K562 (cell line): Measurements from ENCODE around the gene PPM1L. TPM values are rescaled to one million over a fixed set of nuclear protein-coding genes. Genes with fewer than 3 reads are reported as not detected.

ENCODE experiments used
- ATAC-seq: fragments of 200-7000 bp; cut with Tn5 transposase; 3 replicates; pipeline ENCODE4 v1.9.1; 2020; ENCODE audit warnings: moderate library complexity
- BruUV-seq: library from RNA; stranded (reverse); fragments of 400-500 nt; replicated peaks from 2 replicates; lab custom pipeline; 2021; lab: Mats Ljungman, UMichigan
- CTCF ChIA-PET: fragments of 300-600 bp; formaldehyde crosslinking; extraction: SDS; loops from one replicate; lab custom pipeline; 2021; ENCODE audit warnings: low intra/inter-chr PET ratio; lab: Yijun Ruan, JAX
- POLR2A ChIA-PET: fragments of 300-600, 350-650 bp; sonication (Branson Sonifier 250); formaldehyde crosslinking; extraction: SDS; loops from one replicate; lab custom pipeline; 2021; ENCODE audit warnings: antibody characterized with exemption, inconsistent platforms; lab: Yijun Ruan, JAX
- DNase-seq, 4 experiments: peaks; one replicate each; pipeline versions ENCODE4 v3.0.0 to v3.0.0-alpha.2; 2011 to 2018; ENCODE audit warnings: low spot score in 3 of 4, mixed read lengths in 3 of 4; ENCODE audit errors: extremely low read depth in 1 of 4
- FAIRE-seq: peaks from 2 replicates; lab custom pipeline; 2011; peaks lifted over from hg19 to GRCh38; lab: Jason Lieb, UNC
- H2AFZ ChIP-seq: 2 replicates; pipeline ENCODE4 v1.6.0; 2011; ENCODE audit warnings: low read depth, low read length, control low read depth, inconsistent platforms
- H3K27ac ChIP-seq: fragments of 200-600 bp; 3 replicates; pipeline ENCODE4 v1.8.0; 2011; ENCODE audit warnings: low read depth, mild to moderate bottlenecking, control low read depth, inconsistent platforms, low read length, moderate library complexity, mixed read lengths; ENCODE audit errors: extremely low read depth
- H3K27me3 ChIP-seq, 2 experiments: fragments of 300-600 bp in 1 of 2; 2 replicates in 1 of 2; 3 replicates in 1 of 2; pipeline versions ENCODE4 v1.6.0 to v1.8.0; 2011; ENCODE audit warnings: inconsistent platforms in 2 of 2, low read length in 2 of 2, mild to moderate bottlenecking in 1 of 2, mixed read lengths in 1 of 2, moderate library complexity in 1 of 2; ENCODE audit not compliant: control insufficient read depth in 2 of 2, insufficient read depth in 2 of 2
- H3K36me3 ChIP-seq: fragments of 300-600 bp; 3 replicates; pipeline ENCODE4 v1.8.0; 2011; ENCODE audit warnings: mild to moderate bottlenecking, low read length, inconsistent platforms; ENCODE audit not compliant: control insufficient read depth, insufficient read depth
- H3K4me1 ChIP-seq, 2 experiments: fragments of 200-600 bp in 1 of 2; replicated peaks in 1 of 2; 2 replicates in 1 of 2; 3 replicates in 1 of 2; pipeline versions ENCODE4 v1.5.1 to v1.8.0; 2011; ENCODE audit warnings: inconsistent platforms in 2 of 2, low read length in 2 of 2, mild to moderate bottlenecking in 1 of 2, mixed read lengths in 1 of 2, moderate library complexity in 1 of 2; ENCODE audit not compliant: control insufficient read depth in 2 of 2, insufficient read depth in 2 of 2
- H3K4me2 ChIP-seq: 2 replicates; pipeline ENCODE4 v1.6.1; 2011; ENCODE audit warnings: low read length, control low read depth, inconsistent platforms, mixed read lengths; ENCODE audit not compliant: insufficient read depth
- H3K4me3 ChIP-seq: fragments of 200-600 bp; sonication (generic), shearing (Covaris generic); 2 replicates; pipeline ENCODE4 v1.5.1; 2016; ENCODE audit warnings: control low read depth, inconsistent platforms
- H3K79me2 ChIP-seq: fragments of 200-600 bp; 3 replicates; pipeline ENCODE4 v1.8.0; 2011; ENCODE audit warnings: low read length, inconsistent platforms; ENCODE audit not compliant: control insufficient read depth, insufficient read depth
- H3K9ac ChIP-seq, 2 experiments: 2 replicates each; pipeline versions ENCODE4 v1.6.0 to v1.6.1; 2011; ENCODE audit warnings: low read depth in 2 of 2, low read length in 2 of 2, control low read depth in 1 of 2, inconsistent platforms in 1 of 2, mild to moderate bottlenecking in 1 of 2, mixed read lengths in 1 of 2; ENCODE audit not compliant: insufficient read depth in 1 of 2
- H3K9me1 ChIP-seq: one replicate; pipeline ENCODE4 v1.6.0; 2011; ENCODE audit warnings: inconsistent platforms, mild to moderate bottlenecking, low read length, moderate library complexity; ENCODE audit not compliant: control insufficient read depth, insufficient read depth
- H3K9me3 ChIP-seq: replicated peaks from 2 replicates; pipeline ENCODE4 v1.5.1; 2011; ENCODE audit warnings: low read depth, low read length, inconsistent platforms; ENCODE audit not compliant: control insufficient read depth, insufficient read depth
- H4K20me1 ChIP-seq: replicated peaks from 2 replicates; pipeline ENCODE4 v1.6.1; 2011; ENCODE audit warnings: low read length, inconsistent platforms, mixed read lengths; ENCODE audit not compliant: control insufficient read depth, insufficient read depth
- ARHGAP35 ChIP-seq: fragments of 450-650 bp; IDR thresholded peaks from 2 replicates; pipeline ENCODE4 v1.6.1; 2018; ENCODE audit not compliant: partially characterized antibody
- BDP1 ChIP-seq: IDR thresholded peaks from 3 replicates; pipeline ENCODE4 v1.6.1; 2011; ENCODE audit not compliant: insufficient read length, insufficient read depth
- CREB1 ChIP-seq, 2 experiments: sonication (generic) in 1 of 2; formaldehyde crosslinking in 1 of 2; IDR thresholded peaks; 2 replicates each; pipeline versions ENCODE4 v1.6.1 to v1.8.0; 2012 to 2022; ENCODE audit warnings: inconsistent platforms in 1 of 2, mild to moderate bottlenecking in 1 of 2, missing genetic modification reagents in 1 of 2, moderate library complexity in 1 of 2
- DDX20 ChIP-seq: fragments of 450-650 bp; IDR thresholded peaks from 2 replicates; pipeline ENCODE4 v1.6.1; 2016; ENCODE audit warnings: missing genetic modification characterization, low read depth, mild to moderate bottlenecking, missing compliant biosample characterization, moderate library complexity
- E2F4 ChIP-seq: sonication (generic); formaldehyde crosslinking; IDR thresholded peaks from 2 replicates; pipeline ENCODE4 v1.8.0; 2022; ENCODE audit warnings: mild to moderate bottlenecking, low read depth, missing genetic modification reagents
- HDAC3 ChIP-seq: fragments of 450-650 bp; IDR thresholded peaks from 2 replicates; pipeline ENCODE4 v1.6.1; 2018; ENCODE audit warnings: borderline replicate concordance, mild to moderate bottlenecking, moderate library complexity; ENCODE audit not compliant: partially characterized antibody
- HES1 ChIP-seq: fragments of 450-650 bp; IDR thresholded peaks from 2 replicates; pipeline ENCODE4 v1.6.1; 2016; ENCODE audit warnings: low read depth, mild to moderate bottlenecking, moderate library complexity
- KAT2B ChIP-seq: IDR thresholded peaks from one replicate; pipeline ENCODE4 v1.6.1; 2012; ENCODE audit warnings: low read depth, mild to moderate bottlenecking, control low read depth, inconsistent platforms, low read length, moderate library complexity
- KDM5B ChIP-seq: fragments of 200-600 bp; sonication (generic); IDR thresholded peaks from 2 replicates; pipeline ENCODE4 v1.6.1; 2012; ENCODE audit warnings: low read depth, mild to moderate bottlenecking, moderate library complexity, low read length, control low read depth, inconsistent platforms; ENCODE audit not compliant: insufficient replicate concordance
- PATZ1 ChIP-seq: fragments of 250-450 bp; sonication (Bioruptor Pico); IDR thresholded peaks from 2 replicates; pipeline ENCODE4 v1.5.0; 2020; ENCODE audit warnings: mild to moderate bottlenecking, borderline replicate concordance
- PHF21A ChIP-seq: fragments of 450-650 bp; IDR thresholded peaks from 2 replicates; pipeline ENCODE4 v1.6.1; 2017; ENCODE audit warnings: low read depth, borderline replicate concordance
- SAFB2 ChIP-seq: fragments of 200-400 bp; formaldehyde crosslinking; IDR thresholded peaks from 2 replicates; pipeline ENCODE4 v1.6.1; 2018; ENCODE audit warnings: borderline replicate concordance, low read length, low read depth, moderate library complexity; ENCODE audit not compliant: severe bottlenecking
- TBL1XR1 ChIP-seq, 2 experiments: IDR thresholded peaks; 2 replicates each; pipeline ENCODE4 v1.6.1; 2012; ENCODE audit warnings: improper control_type of control experiment in 2 of 2, low read length in 2 of 2, mild to moderate bottlenecking in 1 of 2
- TBP ChIP-seq: optimal IDR thresholded peaks from 2 replicates; pipeline ENCODE3; 2011; ENCODE audit warnings: low read depth, low read length, improper control_type of control experiment
- TFAM ChIP-seq: fragments of 250-450 bp; sonication (Bioruptor Pico); conservative IDR thresholded peaks from 2 replicates; pipeline ENCODE4 v1.5.0; 2021; ENCODE audit warnings: mild to moderate bottlenecking, moderate library complexity
- TFAP4 ChIP-seq: sonication (generic); formaldehyde crosslinking; IDR thresholded peaks from 2 replicates; pipeline ENCODE4 v1.8.0; 2022; ENCODE audit warnings: missing genetic modification reagents, mild to moderate bottlenecking, moderate library complexity, borderline replicate concordance
- ZNF347 ChIP-seq: fragments of 450-650 bp; formaldehyde crosslinking; IDR thresholded peaks from 2 replicates; pipeline ENCODE4 v1.4.0; 2020; ENCODE audit warnings: low read depth, mild to moderate bottlenecking, moderate library complexity
- WGBS: fragments of 100-300 bp; shearing (Covaris generic); methylation state at CpG from one replicate; pipeline ENCODE4 v1.1.6; 2016; ENCODE audit warnings: low coverage, mixed read lengths; ENCODE audit not compliant: insufficient coverage; ENCODE audit errors: missing lambda C conversion rate; 5-methylcytosine and 5-hydroxymethylcytosine counted together
- in situ Hi-C: fragments of 300-500 bp; cut with MboI; formaldehyde crosslinking; loops from 4 replicates; pipeline ENCODE4 v1.15.0; 2018; ENCODE audit warnings: inconsistent platforms, mixed read lengths
- intact Hi-C: fragments of 100-400 bp; cut with micrococcal nuclease; formaldehyde crosslinking; loops from 2 replicates; pipeline ENCODE4 v1.14.2; 2022
- polyA plus RNA-seq, 8 experiments: library from polyadenylated mRNA; depleted of rRNA in 4 of 8; stranded (reverse) in 5 of 8; unstranded in 3 of 8; fragments of >200 nt; fragmentation: Nextera tagmentation in 2 of 8; fragmentation: Illumina TruSeq in 1 of 8; extraction: Ambion mirVana in 2 of 8; extraction: Trizol in 1 of 8; gene quantifications; 2 replicates each; pipeline versions ENCODE4 v1.2.1 to v1.2.3, GENCODE V29; 2011 to 2014; ENCODE audit warnings: inconsistent platforms in 1 of 8, missing spikeins in 1 of 8
- total RNA-seq, 7 experiments: library from RNA; depleted of rRNA in 6 of 7; stranded (reverse); fragments of >200 nt in 6 of 7; fragmentation: Illumina TruSeq in 2 of 7; extraction: Trizol in 2 of 7; gene quantifications; 2 replicates each; pipeline versions ENCODE4 v1.2.1 to v1.2.3, GENCODE V29; 2011 to 2021; ENCODE audit warnings: low replicate concordance in 1 of 7

The PPM1L gene
- total and polyA plus RNA-seq, 9 of the 15 experiments (the other 6 are each of a cell fraction or from before 2014, with no cell fraction given): 0.01 to 0.41 (median 0.14) TPM

- TF ChIP-seq PATZ1 (no peak), TBP (no peak), KDM5B (no peak), E2F4 (CRISPR knock-in tag) (no peak), ARHGAP35 (no peak), SAFB2 (no peak), BDP1 (no peak)
These were observed 52.8 kb downstream of the PPM1L start (continued) for GRCh38 chr3:160808838-160809237.

- FAIRE-seq: no peak
- Histone ChIP-seq H3K79me2 (no peaks in the 10 kb centered on the region), H3K27me3 (no peaks in the 10 kb centered on the region), H4K20me1 (no peaks in the 10 kb centered on the region), H3K4me1 (no peaks in the 10 kb centered on the region), H3K9me1 (no peaks in the 10 kb centered on the region), H2AFZ (no peak overlapping the region), H3K4me3 (no peak overlapping the region), H3K9ac (no peak overlapping the region), H3K9me3 (no peaks in the 10 kb centered on the region), H3K4me2 (no peak overlapping the region), H3K36me3 (no peaks in the 10 kb centered on the region), H3K27ac (no peak overlapping the region)
- DNase-seq: no peak
- ATAC-seq: no peak
- intact Hi-C loops: no loop called here
- BruUV-seq: no TSS peak
- CTCF ChIA-PET: no interaction called here
- POLR2A ChIA-PET: no interaction called here
- 0% methylated on average over 2 of the region's 2 CpGs for WGBS
- in situ Hi-C loops: no loop called here
- no peak for TF ChIP-seq PHF21A
- TF ChIP-seq ZNF347 (CRISPR knock-in tag): no peak
- TF ChIP-seq TFAP4 (CRISPR knock-in tag): no peak
- TF ChIP-seq HDAC3: no peak
- TF ChIP-seq TBL1XR1 (IDR thresholded peaks at IDR 0.05; ENCODE audit: low read length in 2 of 2): no peak
- no peak for TF ChIP-seq TFAM (CRISPR knock-in tag)
- no peak for TF ChIP-seq KAT2B
- no peak for TF ChIP-seq HES1
- TF ChIP-seq CREB1 (IDR thresholded peaks at IDR 0.05): no peak
- TF ChIP-seq CREB1 (CRISPR knock-in tag; IDR thresholded peaks at IDR 0.05): no peak
- TF ChIP-seq DDX20: no peak
These were observed 53.4 kb downstream of the PPM1L start for GRCh38 chr3:160809453-160809852.
